ENCODE measurements around the gene BHLHE41. TPM values are rescaled to one million over a fixed set of nuclear protein-coding genes. Genes with fewer than 3 reads are reported as not detected.

The BHLHE41 gene
- total and polyA plus RNA-seq, 2 of the 4 experiments (the other 2 are of a cell fraction) = 0.72 to 3.8 TPM

DNA sequence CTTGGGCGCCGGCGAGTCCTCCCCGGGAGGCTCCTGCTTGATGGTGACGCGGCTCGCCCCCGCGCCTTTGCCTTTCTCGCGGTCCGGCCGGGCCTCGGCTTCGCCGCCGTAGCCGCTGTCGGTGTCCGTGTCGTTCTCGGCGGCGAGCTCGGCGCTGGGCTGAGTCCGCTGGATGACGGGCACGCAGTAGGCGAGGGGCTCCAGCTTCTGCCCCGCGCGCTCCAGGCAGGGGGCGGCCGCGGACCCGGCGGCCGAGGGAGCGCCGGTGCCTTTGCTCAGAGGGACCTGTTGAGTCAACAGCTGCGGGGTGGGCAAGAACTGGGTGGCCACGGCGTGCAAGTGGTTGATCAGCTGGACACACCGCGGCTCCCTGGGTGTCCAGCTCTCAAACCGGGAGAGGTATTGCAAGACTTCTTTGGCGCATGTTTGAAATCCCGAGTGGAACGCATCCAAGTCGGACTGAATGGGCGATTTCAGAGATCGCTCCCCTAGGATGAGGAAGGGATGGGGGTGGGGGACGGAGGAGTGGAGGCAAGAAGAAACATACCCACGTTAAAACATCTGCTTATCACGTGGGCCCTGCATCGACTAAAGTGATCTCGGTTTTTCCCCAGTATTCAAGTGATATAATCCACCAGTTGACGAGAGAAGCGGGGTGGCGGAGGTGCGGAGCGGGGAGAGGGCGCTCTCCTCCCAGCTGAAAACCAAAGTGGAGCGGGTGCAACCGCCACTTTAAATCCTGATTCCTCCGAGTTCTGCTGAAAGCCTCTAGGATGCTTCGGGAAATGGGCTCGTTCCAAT, 2.0 kb downstream of the BHLHE41 start (continued):
- TF ChIP-seq CEBPB (IDR thresholded peaks at IDR 0.05; ENCODE audit: low read depth, low read length) (no peak; the same call in 1 of the 2 replicates), RAD21 (IDR thresholded peaks at IDR 0.05; ENCODE audit: low read length) (peak; percentile 52), POLR2A (IDR thresholded peaks at IDR 0.05; ENCODE audit: low read depth, low read length) (peak; percentile 29; the same call in 1 of the 2 replicates)

DNA sequence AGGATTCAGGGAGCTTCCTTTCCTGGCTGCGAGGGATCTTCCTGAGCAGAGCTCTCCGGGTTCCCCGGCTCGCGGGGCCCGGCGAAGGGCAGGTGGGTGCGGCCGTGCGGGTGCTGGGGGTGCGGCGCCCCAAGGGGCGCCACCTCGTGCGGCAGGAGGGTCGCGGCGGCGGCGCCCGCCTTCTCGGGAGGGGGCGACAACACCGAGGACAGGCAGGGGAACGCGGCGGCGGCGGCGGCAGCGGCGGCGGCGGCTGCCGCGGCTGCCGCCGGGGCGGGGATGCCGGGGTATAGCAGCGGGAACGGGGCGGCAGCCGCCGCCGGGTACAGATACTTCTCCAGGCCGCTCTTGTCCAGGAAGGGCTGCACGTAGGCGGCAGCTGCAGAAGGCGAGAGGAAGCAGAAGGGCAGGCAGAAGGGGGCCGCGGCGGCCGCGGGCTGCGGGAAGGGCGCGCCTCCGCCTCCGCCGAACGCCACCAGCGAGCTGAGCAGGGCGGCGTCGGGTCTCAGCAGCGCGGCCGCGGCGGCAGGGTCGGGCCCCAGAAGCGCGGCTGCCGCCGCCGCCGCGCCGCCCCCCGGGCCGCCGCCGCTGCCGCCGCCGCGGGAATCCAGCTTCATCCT, 2.7 kb downstream of the BHLHE41 start:
- Histone ChIP-seq H3K9me1 (ENCODE audit: insufficient read depth, low read length) (no peaks in the 10 kb centered on the region), H3K27ac (ENCODE audit: insufficient read depth, low read length) (peak overlapping the region; percentile 16; the same call in 1 of the 2 replicates), H3K9ac (ENCODE audit: low read depth, low read length) (peak overlapping the region; percentile 52; the same call in 1 of the 2 replicates), H4K20me1 (ENCODE audit: insufficient read depth, low read length) (no peaks in the 10 kb centered on the region), H3K4me2 (ENCODE audit: low read depth, low read length) (peak overlapping the region; percentile 82), H3K23ac (ENCODE audit: low read depth, low read length) (no peak overlapping the region), H3K4me3 (ENCODE audit: insufficient read depth, low read depth, low read length) (peak overlapping the region; percentile 46), H3K27me3 (ENCODE audit: control insufficient read depth, insufficient read depth, low read length) (peaks cover 7% of the 10 kb centered on the region), H3K14ac (replicated peaks; ENCODE audit: low read depth, low read length) (no peak overlapping the region), H2BK120ac (ENCODE audit: low read depth, low read length) (no peak overlapping the region), H4K8ac (ENCODE audit: low read depth in 2 of 2, low read length in 2 of 2) (no peak overlapping the region), H2AFZ (replicated peaks; ENCODE audit: low read length, poor library complexity) (peak overlapping the region; percentile 82), H3K18ac (ENCODE audit: low read depth, low read length) (no peak overlapping the region), H3K9me3 (ENCODE audit: control insufficient read depth, insufficient read depth, low read length) (no peaks in the 10 kb centered on the region), H3K4me1 (ENCODE audit: control insufficient read depth, insufficient read depth, low read length) (no peaks in the 10 kb centered on the region), H2AK9ac (replicated peaks; ENCODE audit: low read depth, low read length, poor library complexity) (no peak overlapping the region), H3K4ac (ENCODE audit: low read depth, low read length) (no peak overlapping the region), H3K56ac (ENCODE audit: extremely low read depth, insufficient read depth, low read length) (no peak overlapping the region), H4K91ac (ENCODE audit: insufficient read depth, low read depth, low read length) (no peak overlapping the region), H4K5ac (ENCODE audit: low read depth, low read length) (no peak overlapping the region), H2AK5ac (ENCODE audit: low read depth, low read length) (no peak overlapping the region), H2BK5ac (ENCODE audit: low read depth, low read length, poor library complexity, severe bottlenecking) (no peak overlapping the region), H2BK20ac (ENCODE audit: low read depth, low read length) (no peak overlapping the region), H3K79me1 (ENCODE audit: low read depth in 1 of 2, low read length in 2 of 2) (no peaks in the 10 kb centered on the region), H3K36me3 (ENCODE audit: control insufficient read depth, insufficient read depth, low read length) (no peaks in the 10 kb centered on the region), H2BK15ac (ENCODE audit: low read depth, low read length) (no peak overlapping the region)
- in situ Hi-C loops (cut with MboI; ENCODE audit: low sequenced_read_pairs) = loop anchor here (10.0 kb wide), 1 partner anchor 533 kb away; no protein-coding TSS in a partner anchor
- POLR2A ChIA-PET (ENCODE audit: unreplicated experiment) = no interaction called here
- dilution Hi-C loops (cut with HindIII; ENCODE audit: low sequenced_read_pairs, unreplicated experiment) = no loop called here
- CTCF ChIA-PET = interaction anchor here (1.0 to 2.1 kb wide), 5 partner anchors 304 to 579 kb away, joined by 3 to 6 read pairs (median 5); no protein-coding TSS in a partner anchor
- ATAC-seq (ENCODE audit: low read depth) (peak; percentile 30), DNase-seq (peak; percentile 34)
- no TSS peak for BruUV-seq (replicated peaks)
- WGBS, 2 experiments (ENCODE audit: extremely low coverage in 2 of 2, insufficient read length in 1 of 2) = 1% methylated on average over 22 of the region's 88 CpGs; no CpG with 5 or more reads in 1 of the 2 experiments
- no peak for TF ChIP-seq RFX5 (IDR thresholded peaks at IDR 0.05; ENCODE audit: low read depth, low read length)
- TF ChIP-seq FOS (IDR thresholded peaks at IDR 0.05; ENCODE audit: low read depth, low read length) = no peak
- intact Hi-C loops (cut with micrococcal nuclease) = loop anchor here (2.0 to 5.0 kb wide), 2 partner anchors 105 to 313 kb away; no protein-coding TSS in a partner anchor
